ENCODE measurements around the gene B4GALT5. TPM values are rescaled to one million over a fixed set of nuclear protein-coding genes. Genes with fewer than 3 reads are reported as not detected.
"Not testable (repeated sequence)": the region's sequence is repeated elsewhere in the genome, so short reads cannot be mapped to it uniquely, and the experiment has no call there.

The B4GALT5 gene
- polyA plus RNA-seq, 4 donors = 43.9 to 49.4 (median 47.7) TPM

DNA sequence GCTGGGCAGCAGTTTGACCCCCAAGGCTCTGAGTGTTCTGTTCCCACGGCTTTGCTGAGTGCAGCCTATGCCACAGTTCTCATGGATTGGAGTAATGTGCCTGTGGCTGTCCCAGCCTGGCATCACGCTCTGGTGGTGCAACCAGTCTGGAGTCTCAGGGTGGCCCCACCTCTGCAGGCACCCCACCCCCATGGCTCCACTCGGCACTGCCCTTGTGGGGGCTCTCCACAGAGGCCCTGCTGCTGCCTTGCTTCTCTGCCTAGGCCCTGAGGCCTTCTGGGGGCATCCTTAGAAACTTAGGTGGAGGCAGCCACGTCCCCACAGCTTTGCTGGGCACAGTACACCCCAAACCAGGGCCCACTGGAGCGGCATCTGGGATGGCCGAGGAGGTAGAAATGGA, 25.4 kb upstream of the B4GALT5 start:
- no peak for DNase-seq (ENCODE audit: low read depth in 4 of 4, low spot score in 2 of 4)

DNA sequence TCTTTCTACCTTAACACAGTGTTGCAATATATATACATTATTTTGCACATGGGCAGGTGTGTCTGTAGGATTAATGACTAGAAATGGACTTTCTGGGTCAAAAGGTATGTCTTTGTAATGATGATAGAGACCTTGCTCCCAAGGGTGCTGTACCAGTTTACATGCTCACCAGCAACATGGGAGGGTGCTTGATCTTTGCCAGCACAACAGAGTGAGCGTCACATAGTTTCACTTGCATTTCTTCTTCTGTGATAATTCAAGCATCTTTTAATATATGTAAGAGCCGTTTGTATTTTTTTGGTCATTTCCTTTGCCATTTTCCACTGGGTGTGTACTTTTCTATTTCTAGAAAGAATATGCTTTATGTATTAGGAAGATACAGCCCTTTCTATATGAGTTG, 23.6 kb upstream of the B4GALT5 start:
- no peak for DNase-seq (ENCODE audit: low read depth in 4 of 4, low spot score in 2 of 4)

DNA sequence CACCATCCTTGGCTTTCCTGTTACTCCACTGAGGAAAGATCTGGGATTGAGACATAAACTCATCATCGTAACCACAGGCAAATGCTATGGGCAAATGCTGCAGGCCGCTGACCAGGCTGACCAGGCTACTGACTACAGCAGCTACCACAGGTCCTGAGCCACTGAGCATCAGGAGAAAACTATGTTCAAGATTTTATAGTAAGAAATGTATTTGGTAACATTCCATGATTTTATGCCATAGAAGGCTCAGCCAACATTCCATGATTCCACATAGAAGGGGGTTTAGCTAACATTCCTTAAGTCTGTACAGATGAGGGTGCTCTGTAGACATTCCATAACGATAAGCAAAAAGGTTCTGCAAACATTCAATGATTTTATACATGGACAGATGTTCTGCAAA, 16.1 kb upstream of the B4GALT5 start:
- DNase-seq (ENCODE audit: low read depth in 4 of 4, low spot score in 2 of 4) = no peak

DNA sequence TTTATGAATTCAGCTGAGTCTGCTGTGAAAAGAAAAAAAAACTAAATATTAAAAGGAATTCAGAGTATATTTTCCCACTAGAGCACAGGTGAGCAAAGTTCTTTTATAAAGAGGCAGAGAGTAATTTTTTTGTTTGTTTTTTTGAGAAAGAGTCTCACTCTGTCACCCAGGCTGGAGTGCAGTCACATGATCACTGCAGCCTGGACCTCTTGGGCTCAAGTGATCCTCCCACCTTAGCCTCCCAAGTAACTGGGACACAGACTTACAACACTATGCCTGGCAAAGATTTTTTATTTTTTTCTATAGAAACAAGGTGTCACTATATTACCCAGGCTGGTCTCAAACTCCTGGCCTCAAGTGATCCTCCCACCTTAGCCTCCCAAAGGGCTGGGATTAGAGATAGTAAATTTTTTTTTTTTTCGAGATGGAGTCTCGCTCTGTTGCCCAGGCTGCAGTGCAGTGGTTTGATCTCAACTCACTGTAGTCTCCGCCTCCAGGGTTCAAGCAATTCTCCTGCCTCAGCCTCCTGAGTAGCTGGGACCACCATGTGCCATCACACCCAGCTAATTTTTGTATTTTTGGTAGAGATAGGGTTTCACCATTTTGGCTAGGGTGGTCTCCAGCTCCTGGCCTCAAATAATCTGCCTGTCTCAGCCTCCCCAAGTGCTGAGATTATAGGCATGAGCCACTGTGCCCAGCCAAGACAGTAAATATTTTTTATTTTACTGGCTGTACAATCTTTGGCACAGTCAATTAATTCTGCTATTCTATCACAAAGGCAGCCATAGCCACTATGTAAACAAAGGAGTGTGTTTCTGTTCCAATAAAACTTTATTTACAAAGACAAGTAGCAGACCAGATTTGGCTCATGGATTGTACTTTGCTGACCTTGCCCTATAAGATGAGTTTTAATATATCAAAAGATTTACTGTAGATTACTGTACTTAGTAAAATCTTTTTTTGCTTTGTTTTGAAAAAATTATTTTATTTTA, 14.5 kb upstream of the B4GALT5 start:
- DNase-seq (ENCODE audit: low read depth in 4 of 4, low spot score in 2 of 4) = no peak

DNA sequence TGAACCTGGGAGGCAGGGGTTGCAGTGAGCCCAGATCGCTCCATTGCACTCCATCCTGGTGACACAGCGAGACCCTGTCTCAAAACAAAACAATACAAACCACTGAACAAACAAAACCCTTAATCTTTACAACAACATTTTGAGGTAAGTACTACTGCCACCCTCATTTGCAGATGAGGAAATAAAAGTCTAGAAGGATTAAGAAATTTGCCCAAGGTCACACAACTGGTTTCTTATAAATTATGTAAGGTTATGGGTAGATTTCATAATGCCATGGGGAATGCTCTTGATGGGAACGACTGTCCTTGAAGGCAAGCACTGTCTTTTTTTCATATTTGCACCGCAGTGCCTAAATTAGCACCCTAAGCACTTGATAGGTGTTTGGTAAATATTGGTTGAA, 13.8 kb upstream of the B4GALT5 start:
- no peak for DNase-seq (ENCODE audit: low read depth in 4 of 4, low spot score in 2 of 4)

DNA sequence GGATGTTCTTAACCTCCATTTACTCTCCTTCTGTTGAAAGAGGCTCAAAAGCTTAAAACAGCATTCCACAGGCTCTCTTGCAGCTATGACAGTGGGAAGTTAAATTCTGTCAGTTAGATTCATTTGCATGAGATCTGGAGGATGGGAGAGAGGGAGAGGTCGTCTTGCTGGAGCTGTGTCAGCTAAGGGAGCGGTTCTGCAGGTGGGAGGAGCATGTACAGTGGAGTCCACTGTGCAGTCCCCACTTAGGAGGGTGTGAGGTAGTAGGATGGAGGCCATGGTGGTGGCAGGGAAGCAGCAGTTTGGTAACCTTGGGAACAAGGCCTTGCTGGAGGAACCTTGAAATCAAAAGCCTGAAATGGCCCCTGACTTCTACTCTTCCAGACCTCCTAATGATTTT, 12.0 kb upstream of the B4GALT5 start:
- no peak for DNase-seq (ENCODE audit: low read depth in 4 of 4, low spot score in 2 of 4)

DNA sequence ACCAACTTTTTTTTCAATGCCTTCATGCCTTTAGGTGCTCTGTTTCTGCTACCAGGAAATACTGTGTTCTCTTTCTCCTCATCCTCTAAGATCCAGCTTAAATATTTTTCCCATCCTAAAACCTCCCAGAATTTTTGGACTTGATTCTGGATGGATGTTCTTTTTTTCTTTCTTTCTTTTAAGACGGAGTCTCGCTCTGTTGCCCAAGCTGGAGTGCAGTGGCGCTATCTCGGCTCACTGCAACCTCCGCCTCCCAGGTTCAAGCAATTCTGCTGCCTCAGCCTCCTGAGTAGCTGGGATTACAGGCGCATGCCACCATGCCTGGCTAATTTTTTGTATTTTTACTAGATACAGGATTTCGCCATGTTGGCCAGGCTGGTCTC, 11.5 kb upstream of the B4GALT5 start:
- not testable (repeated sequence) for DNase-seq (ENCODE audit: low read depth in 4 of 4, low spot score in 2 of 4)

DNA sequence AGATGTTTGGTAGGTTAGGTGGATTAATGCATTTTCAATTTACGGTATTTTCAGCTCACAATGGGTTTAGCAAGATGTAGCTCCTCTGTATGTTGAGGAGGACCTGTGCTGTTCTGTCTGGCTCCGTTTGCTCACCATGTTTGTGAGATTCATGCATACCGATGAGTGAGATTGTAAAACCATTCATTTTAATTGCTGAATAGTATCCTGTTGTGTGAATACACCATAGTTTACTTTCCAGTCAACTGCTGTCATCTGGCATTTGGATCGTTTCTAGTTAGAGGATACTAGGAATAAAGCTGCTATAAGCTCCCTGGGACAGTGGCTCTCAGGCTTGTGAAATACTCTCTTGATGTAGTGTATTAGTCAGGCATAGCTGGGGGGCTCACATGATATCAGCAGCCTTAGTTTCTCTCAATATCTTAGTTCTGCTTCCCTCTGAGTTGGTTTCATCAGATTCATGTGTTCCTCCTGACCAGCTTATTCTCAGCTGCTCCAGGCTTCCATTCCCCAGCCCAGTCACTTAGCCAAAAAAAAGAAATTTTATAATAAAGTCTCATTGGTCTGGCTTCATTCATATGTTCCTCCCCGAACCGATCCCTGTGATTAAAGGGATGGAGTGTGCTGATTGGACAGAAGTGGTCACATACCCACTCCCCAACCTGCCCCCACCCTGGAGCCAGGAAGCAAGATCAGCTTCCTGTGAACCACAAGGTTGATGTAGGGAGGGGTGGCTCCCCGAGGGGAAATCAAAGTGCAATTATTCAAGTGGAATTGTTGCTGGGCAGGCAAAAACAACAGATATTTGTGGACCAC, 10.9 kb upstream of the B4GALT5 start:
- DNase-seq (ENCODE audit: low read depth in 4 of 4, low spot score in 2 of 4) = peak in 1 of 4 donors; percentile 52

DNA sequence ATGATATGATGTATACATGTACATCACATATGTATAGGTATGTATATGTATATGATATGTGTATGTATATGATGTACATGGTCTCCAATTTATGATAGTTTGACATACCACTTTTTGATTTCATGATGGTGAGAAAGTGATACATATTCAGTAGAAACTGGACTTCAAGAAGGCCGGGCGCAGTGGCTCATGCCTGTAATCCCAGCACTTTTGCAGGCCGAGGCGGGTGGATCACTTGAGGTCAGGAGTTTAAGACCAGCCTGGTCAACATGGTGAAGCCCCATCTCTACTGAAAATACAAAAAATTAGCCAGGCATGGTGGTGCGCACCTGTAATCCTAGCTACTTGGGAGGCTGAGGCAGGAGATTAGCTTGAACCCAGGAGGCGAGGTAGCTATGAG, 10.1 kb upstream of the B4GALT5 start:
- not testable (repeated sequence) for DNase-seq (ENCODE audit: low read depth in 4 of 4, low spot score in 2 of 4)

DNA sequence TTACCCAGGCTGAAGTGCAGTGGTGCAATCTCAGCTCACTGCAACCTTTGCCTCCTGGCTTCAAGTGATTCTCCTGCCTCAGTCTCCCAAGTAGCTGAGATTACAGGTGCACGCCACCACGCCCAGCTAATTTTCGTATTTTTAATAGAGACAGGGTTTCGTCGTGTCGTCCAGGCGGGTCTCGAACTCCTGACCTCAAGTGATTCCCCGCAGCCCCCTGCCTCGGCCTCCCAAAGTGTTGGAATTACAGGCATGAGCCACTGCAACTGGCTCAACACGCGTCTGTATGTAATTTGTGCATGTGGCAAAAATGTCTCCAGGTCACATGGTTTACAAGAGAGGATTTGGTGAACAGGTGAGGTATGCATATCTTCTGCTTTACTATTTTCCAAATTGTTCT, 7.6 kb upstream of the B4GALT5 start:
- not testable (repeated sequence) for DNase-seq (ENCODE audit: low read depth in 4 of 4, low spot score in 2 of 4)

DNA sequence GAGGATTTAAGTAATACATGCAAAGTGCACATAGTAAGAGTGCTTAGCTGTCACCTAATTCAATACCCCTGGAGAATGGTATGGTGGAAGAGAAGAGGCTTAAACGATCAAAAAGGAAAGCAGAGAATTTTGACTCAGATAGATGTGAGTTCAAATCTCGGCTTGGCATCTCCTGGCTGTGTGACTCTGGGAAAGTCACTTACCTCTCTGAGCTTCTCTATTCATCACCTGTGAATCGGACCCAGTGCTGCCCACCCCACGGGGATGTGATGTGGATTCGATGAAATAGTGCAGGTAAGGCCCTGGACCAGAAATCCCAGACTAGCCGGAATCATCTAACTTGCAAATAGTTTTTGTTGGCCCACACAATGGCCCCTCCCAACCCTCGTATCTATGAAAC, 1.8 kb upstream of the B4GALT5 start:
- DNase-seq (ENCODE audit: low read depth in 4 of 4, low spot score in 2 of 4) = no peak

DNA sequence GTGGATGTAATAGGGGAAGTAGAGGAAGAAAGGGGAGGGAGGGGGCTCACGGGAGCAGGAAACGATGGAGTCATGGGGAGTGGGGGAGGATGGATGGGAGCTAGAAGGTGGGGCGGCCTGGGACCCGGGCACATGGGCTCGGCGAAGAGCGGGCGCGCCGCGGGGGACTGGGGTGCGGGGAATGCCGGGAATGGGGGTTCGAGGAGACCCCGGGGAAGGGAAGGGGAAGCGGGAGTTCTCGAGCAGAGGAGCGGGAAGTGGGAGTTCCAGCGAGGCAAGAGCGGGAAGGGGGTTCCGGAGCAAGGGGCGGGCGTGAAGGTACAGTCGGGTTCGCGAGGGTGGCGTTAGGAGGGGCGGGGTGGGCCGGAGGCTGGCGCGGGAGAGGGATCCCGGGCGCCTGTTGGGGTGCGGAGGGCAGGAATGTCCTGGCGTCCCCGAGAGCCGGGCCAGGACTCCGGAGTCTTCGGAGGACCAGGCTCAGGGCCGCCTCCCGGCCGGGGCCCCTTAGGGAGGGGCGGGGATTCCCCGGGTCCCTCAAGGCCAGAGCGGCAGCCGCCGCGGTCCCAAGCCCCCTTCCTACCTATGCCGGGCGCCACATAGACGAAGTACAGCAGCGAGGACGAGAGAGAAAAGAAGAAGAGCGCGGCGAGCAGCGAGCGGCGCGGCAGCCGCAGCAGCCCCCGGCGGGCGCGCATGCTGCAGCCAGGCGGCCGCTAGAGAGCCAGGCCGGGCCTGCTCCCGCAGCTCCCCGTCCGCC, 504 bp downstream of the B4GALT5 start:
- no peak for DNase-seq (ENCODE audit: low read depth in 4 of 4, low spot score in 2 of 4)

DNA sequence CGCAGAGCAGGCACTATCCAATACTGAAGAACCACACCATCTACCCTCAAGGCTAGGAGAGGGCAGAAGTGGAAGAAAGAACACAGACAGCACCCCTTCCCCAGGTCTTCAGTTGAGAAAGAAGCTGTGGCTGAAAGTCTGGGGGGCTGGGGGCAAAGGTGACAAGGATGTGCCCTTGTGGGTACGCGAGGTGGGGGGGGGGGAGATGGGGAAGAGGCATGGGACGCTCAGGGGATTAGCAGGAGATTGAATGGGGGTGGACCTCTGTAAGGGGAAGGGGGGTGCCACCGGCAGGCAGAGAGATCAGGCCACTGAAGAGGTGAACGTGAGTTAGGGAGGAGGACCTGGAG, 1.1 kb downstream of the B4GALT5 start:
- no peak for DNase-seq (ENCODE audit: low read depth in 4 of 4, low spot score in 2 of 4)

DNA sequence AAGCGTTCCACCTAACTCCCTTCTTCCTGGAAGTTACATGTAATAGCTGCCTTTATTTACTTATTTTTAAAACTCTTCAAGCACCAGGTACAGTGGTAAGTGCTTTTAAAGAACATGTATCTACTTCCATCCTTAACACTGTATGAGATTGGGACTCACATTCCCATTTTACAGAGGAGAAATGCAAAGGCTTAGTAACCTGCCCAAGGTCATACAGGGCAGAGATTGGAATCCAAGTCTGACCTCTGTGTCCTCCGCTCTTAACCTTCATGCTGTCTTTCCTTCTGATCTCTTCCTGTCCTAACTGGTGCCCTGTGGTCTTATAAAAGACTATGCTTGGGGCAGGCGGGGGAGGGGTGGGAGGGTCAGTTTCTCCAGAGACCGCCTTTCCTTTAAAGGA, 1.6 kb downstream of the B4GALT5 start:
- DNase-seq (ENCODE audit: low read depth in 4 of 4, low spot score in 2 of 4) = no peak

DNA sequence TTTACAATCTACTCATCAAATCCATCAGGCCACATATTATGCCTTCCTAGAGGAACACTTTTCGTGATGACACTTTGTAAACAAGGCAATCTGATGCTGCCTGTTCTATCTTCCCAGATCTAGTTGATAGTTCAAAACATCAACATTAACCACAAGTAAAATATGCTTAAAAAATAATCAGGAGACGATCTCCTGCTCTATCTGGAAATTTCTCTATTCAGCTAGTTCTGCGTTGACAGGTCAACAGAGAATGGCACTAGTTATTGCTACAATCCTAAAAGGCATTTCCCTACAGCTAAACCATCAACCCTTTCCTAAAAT, 2.1 kb downstream of the B4GALT5 start:
- no peak for DNase-seq (ENCODE audit: low read depth in 4 of 4, low spot score in 2 of 4)

DNA sequence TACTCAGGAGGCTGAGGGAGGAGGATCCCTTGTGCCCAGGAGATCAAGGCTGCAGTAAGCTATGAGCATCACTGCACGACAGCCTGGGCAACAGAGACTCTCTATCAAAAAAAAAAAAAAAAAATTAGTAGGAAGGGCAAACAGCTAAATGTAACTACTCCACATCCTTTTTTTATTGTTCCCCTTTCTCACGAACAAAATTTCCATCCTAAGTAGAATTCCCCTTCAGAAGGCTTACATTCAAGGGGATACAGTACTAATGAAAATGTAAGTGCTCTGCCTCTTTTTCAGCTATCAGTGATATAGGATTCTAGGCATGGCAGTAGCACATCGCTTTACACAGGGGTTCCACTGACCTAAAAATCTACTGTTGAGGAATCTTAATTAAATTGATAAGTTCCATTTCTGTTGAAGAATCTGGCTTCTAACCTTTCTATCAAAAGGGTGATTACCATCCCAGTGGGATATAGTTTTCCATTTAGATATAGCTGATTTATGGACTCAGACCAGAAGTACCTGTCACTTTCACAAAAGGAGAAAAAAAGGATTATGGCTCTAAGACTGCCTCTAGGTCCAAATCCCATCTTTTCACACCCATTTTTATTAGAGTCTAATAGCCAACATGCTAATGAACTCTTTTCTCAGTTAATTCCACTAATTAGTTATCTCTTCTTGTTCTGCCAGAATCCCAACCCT, 2.6 kb downstream of the B4GALT5 start:
- no peak for DNase-seq (ENCODE audit: low read depth in 4 of 4, low spot score in 2 of 4)

DNA sequence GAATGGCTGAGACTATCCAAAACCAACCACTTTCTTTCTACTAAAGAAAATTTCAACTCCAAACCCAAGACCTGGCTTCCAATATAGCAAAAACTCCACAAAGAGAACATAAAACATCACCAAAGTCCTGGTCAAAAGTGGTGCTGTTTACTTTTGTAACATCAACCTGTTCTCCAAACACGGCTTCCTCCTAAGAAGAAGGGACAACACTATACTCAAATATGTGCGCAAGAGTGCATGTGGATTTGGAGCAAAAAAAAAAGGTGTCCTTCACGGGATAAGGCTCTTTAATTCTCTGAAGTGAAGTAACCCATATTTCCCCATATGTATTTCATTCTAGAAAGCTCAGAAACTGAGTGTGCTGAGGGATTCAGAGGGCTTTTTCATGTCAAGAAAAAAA, 6.6 kb downstream of the B4GALT5 start:
- DNase-seq (ENCODE audit: low read depth in 4 of 4, low spot score in 2 of 4) = no peak

DNA sequence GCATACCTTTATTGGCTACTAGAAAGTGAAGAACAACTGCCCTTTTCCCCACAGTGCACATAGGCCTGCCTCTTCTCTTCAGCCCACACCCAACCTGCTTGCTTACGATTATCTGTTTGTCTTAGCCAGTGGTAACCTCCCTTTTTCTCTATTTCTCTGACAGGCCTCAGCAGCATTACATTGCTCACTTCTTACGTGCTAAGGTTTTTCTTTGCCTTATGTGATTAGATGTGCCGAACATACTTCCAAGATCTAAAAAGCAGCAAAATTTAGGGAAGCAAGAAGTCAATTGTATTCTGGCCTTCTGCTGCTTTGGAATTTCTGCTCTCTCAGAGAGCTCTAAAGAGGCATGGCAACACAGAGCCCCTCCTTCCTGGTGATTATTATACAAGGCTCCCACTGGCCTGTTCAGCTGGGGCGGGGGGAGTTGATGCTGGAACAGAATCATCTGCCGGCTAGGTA, 7.0 kb downstream of the B4GALT5 start:
- DNase-seq (ENCODE audit: low read depth in 4 of 4, low spot score in 2 of 4) = no peak

DNA sequence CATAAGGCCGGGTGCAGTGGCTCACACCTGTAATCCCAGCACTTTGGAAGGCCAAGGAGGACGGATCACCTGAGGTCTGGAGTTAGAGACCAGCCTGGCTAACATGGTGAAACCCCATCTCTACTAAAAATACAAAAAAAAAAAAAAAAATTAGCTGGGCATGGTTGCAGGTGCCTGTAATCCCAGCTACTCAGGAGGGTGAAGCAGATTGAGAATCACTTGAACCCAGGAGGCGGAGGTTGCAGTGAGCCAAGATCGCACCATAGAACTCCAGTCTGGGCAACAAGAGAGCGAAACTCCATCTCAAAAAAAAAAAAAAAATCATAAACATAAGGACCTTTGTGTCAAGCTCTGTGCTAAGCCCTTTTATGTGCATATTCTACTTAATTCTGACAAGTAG, 7.8 kb downstream of the B4GALT5 start:
- DNase-seq (ENCODE audit: low read depth in 4 of 4, low spot score in 2 of 4) = not testable (repeated sequence)

DNA sequence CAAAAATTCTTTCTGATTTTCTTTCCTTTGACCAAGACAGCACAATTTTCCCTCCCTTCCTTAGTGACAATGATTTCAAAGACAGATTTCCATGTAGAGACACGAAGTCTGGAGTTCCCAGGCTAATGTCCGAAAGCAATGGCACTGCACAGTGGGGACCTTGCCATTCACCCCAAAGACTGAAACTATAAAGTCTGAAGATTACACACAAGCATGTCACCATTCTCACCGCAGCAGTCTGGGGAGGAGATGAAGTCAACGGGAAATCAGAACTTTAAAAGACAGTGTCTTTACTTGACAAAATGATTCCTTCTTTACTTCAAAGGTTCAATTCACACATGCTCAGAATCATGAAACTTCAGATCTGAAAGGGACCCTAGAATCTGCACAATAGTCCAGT, 8.3 kb downstream of the B4GALT5 start:
- DNase-seq (ENCODE audit: low read depth in 4 of 4, low spot score in 2 of 4) = no peak

DNA sequence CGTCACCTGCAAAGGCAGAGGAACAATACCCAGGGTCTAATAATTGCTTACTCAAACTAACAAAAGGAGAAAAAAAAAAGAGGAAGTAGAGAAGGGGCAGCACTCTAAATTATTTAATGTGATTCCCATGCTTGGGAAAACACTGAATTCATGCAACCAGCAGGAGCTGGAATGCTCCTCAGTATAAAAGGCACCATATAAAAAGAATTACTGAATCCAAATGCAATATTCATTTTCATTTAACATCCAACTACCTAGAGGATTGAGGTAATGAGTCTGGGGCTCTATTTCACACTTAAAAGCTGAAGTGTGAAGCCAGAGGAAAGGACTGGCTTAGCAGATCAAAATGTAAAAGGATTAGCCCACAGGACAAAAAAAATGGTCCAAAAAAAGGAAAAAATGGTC, 8.7 kb downstream of the B4GALT5 start:
- DNase-seq (ENCODE audit: low read depth in 4 of 4, low spot score in 2 of 4) = no peak
